Cardiac muscle cell (in vitro differentiated cells and primary cell): ENCODE results near the gene IFI35. TPM values are rescaled to one million over a fixed set of nuclear protein-coding genes. Genes with fewer than 3 reads are reported as not detected.

ENCODE experiments used
- DNase-seq, 2 donors: peaks; one replicate each; pipeline versions ENCODE4 v3.0.0 to v3.0.0-alpha.2; 2010 to 2017; ENCODE audit warnings: low read depth in 1 of 2, low spot score in 1 of 2
- H3K27ac ChIP-seq: fragments of 200-600 bp; sonication (generic); 2 replicates; pipeline ENCODE4 v1.5.1; 2016
- H3K27me3 ChIP-seq: fragments of 200-600 bp; sonication (generic); 2 replicates; pipeline ENCODE4 v1.6.0; 2016; ENCODE audit warnings: control low read depth
- H3K36me3 ChIP-seq: fragments of 200-600 bp; sonication (generic); 2 replicates; pipeline ENCODE4 v1.5.1; 2016; ENCODE audit warnings: control low read depth
- H3K4me1 ChIP-seq: fragments of 200-600 bp; sonication (generic); 2 replicates; pipeline ENCODE4 v1.8.1; 2017; ENCODE audit warnings: low read depth, mild to moderate bottlenecking, mixed run types
- H3K4me3 ChIP-seq: fragments of 200-600 bp; sonication (generic); 2 replicates; pipeline ENCODE4 v1.5.1; 2016; ENCODE audit warnings: mild to moderate bottlenecking
- H3K9me3 ChIP-seq: fragments of 200-600 bp; sonication (generic); 2 replicates; pipeline ENCODE4 v1.5.1; 2017; ENCODE audit warnings: low read depth, mild to moderate bottlenecking, control low read depth
- CTCF ChIP-seq: IDR thresholded peaks from 2 replicates; pipeline ENCODE4 v1.5.1; 2012; ENCODE audit warnings: low read depth, mild to moderate bottlenecking, low read length
- polyA plus RNA-seq: library from polyadenylated mRNA; unstranded; fragments of >200 nt; fragmentation: Nextera tagmentation; extraction: Ambion mirVana; gene quantifications from 2 replicates; pipeline ENCODE4 v1.2.1, GENCODE V29; 2016
- total RNA-seq: library from RNA; depleted of rRNA; stranded (reverse); fragments of >200 nt; gene quantifications from 2 replicates; pipeline ENCODE4 v1.2.3, GENCODE V29; 2016

The IFI35 gene
- total and polyA plus RNA-seq, 2 experiments from 2014 or later, result 6.8 to 8.7 TPM

- peaks cover 20% of the 10 kb centered on the region for H3K4me1 ChIP-seq
- no peak overlapping the region for H3K4me3 ChIP-seq
- no peak for DNase-seq
- H3K27ac ChIP-seq, result no peak overlapping the region
- H3K27me3 ChIP-seq, result no peaks in the 10 kb centered on the region
- TF ChIP-seq CTCF, result no peak
- no peaks in the 10 kb centered on the region for H3K36me3 ChIP-seq
- no peaks in the 10 kb centered on the region for H3K9me3 ChIP-seq
Observed at GRCh38 chr17:43039646-43040045, 33.1 kb downstream of the IFI35 start.

GRCh38 chr17:43040655-43041054 is 34.1 kb downstream of the IFI35 start:
- Histone ChIP-seq H3K36me3 (no peaks in the 10 kb centered on the region), H3K27me3 (no peaks in the 10 kb centered on the region), H3K4me1 (peaks cover 14% of the 10 kb centered on the region), H3K4me3 (no peak overlapping the region), H3K9me3 (no peaks in the 10 kb centered on the region), H3K27ac (no peak overlapping the region)
- no peak for DNase-seq
- no peak for TF ChIP-seq CTCF

GRCh38 chr17:43042025-43042628 is 35.5 kb downstream of the IFI35 start:
- no peaks in the 10 kb centered on the region for H3K27me3 ChIP-seq
- no peak for DNase-seq
- TF ChIP-seq CTCF, result no peak
- H3K9me3 ChIP-seq, result no peaks in the 10 kb centered on the region
- H3K27ac ChIP-seq, result no peak overlapping the region
- no peak overlapping the region for H3K4me3 ChIP-seq
- H3K36me3 ChIP-seq, result no peaks in the 10 kb centered on the region
- peaks cover 7% of the 10 kb centered on the region for H3K4me1 ChIP-seq

- Histone ChIP-seq H3K27me3 (no peaks in the 10 kb centered on the region), H3K36me3 (no peaks in the 10 kb centered on the region), H3K4me1 (peaks cover 7% of the 10 kb centered on the region), H3K27ac (no peak overlapping the region), H3K9me3 (no peaks in the 10 kb centered on the region), H3K4me3 (no peak overlapping the region)
- TF ChIP-seq CTCF, result no peak
- DNase-seq, result no peak
Observed at GRCh38 chr17:43043307-43043706, 36.7 kb downstream of the IFI35 start.

- Histone ChIP-seq H3K36me3 (no peaks in the 10 kb centered on the region), H3K27ac (no peak overlapping the region), H3K9me3 (no peaks in the 10 kb centered on the region), H3K4me3 (no peak overlapping the region), H3K27me3 (no peaks in the 10 kb centered on the region), H3K4me1 (peaks cover 7% of the 10 kb centered on the region)
- DNase-seq, result no peak
- no peak for TF ChIP-seq CTCF
Observed at GRCh38 chr17:43044024-43044423, 37.4 kb downstream of the IFI35 start.
